Endothelial cell of umbilical vein (primary cell): Measurements from ENCODE around the gene PIK3C2G. TPM values are rescaled to one million over a fixed set of nuclear protein-coding genes. Genes with fewer than 3 reads are reported as not detected.

Experiments
- BruUV-seq: library from RNA; stranded (reverse); fragments of 400-500 nt; replicated peaks from 2 replicates; lab custom pipeline; 2021; lab: Mats Ljungman, UMichigan
- CTCF ChIA-PET: fragments of 300-600, 350-600 bp; sonication (Branson Sonifier 250); formaldehyde crosslinking; loops from one replicate; lab custom pipeline; 2021; ENCODE audit warnings: antibody characterized with exemption, inconsistent platforms; lab: Charles Lee
- POLR2A ChIA-PET: fragments of 300-600, 350-600 bp; sonication (Branson Sonifier 250); formaldehyde crosslinking; loops from one replicate; lab custom pipeline; 2021; ENCODE audit warnings: antibody characterized with exemption, inconsistent platforms; lab: Charles Lee
- DNase-seq: peaks from one replicate; pipeline ENCODE4 v3.0.0-alpha.2; 2011; ENCODE audit warnings: low read depth, low spot score
- FAIRE-seq: peaks from 2 replicates; lab custom pipeline; 2011; peaks lifted over from hg19 to GRCh38; lab: Jason Lieb, UNC
- H2AFZ ChIP-seq: 2 replicates; pipeline ENCODE4 v1.6.0; 2012; ENCODE audit warnings: low read depth, low read length, control low read depth, inconsistent platforms
- H3K27ac ChIP-seq: 2 replicates; pipeline ENCODE4 v1.5.1; 2011; ENCODE audit warnings: low read depth, mild to moderate bottlenecking, control low read depth, low read length, moderate library complexity; ENCODE audit not compliant: insufficient read depth
- H3K27me3 ChIP-seq, 2 experiments: 2 replicates each; pipeline versions ENCODE4 v1.6.0 to v1.6.1; 2011; ENCODE audit warnings: low read length in 2 of 2, mixed read lengths in 1 of 2; ENCODE audit not compliant: control insufficient read depth in 2 of 2, insufficient read depth in 2 of 2
- H3K36me3 ChIP-seq, 2 experiments: 2 replicates in 1 of 2; 3 replicates in 1 of 2; pipeline ENCODE4 v1.5.1; 2011; ENCODE audit warnings: low read length in 2 of 2, mild to moderate bottlenecking in 1 of 2, moderate library complexity in 1 of 2; ENCODE audit not compliant: control insufficient read depth in 2 of 2, insufficient read depth in 2 of 2; ENCODE audit errors: extremely low read depth in 1 of 2
- H3K4me1 ChIP-seq: 3 replicates; pipeline ENCODE4 v1.5.1; 2011; ENCODE audit warnings: mild to moderate bottlenecking, low read length; ENCODE audit not compliant: control insufficient read depth, insufficient read depth; ENCODE audit errors: extremely low read depth
- H3K4me2 ChIP-seq: 2 replicates; pipeline ENCODE4 v1.6.1; 2011; ENCODE audit warnings: low read length, control low read depth, mixed read lengths; ENCODE audit not compliant: insufficient read depth
- H3K4me3 ChIP-seq, 3 experiments: fragments of 200-600 bp in 1 of 3; sonication (generic), shearing (Covaris generic) in 1 of 3; replicated peaks in 1 of 3; 2 replicates each; pipeline ENCODE4 v1.5.1; 2011 to 2016; ENCODE audit warnings: control low read depth in 3 of 3, low read length in 3 of 3, mild to moderate bottlenecking in 2 of 3, inconsistent platforms in 1 of 3, low read depth in 1 of 3, moderate library complexity in 1 of 3; ENCODE audit not compliant: insufficient read depth in 1 of 3
- H3K79me2 ChIP-seq: 2 replicates; pipeline ENCODE4 v1.6.0; 2012; ENCODE audit warnings: low read length, inconsistent platforms; ENCODE audit not compliant: control insufficient read depth, insufficient read depth
- H3K9ac ChIP-seq: replicated peaks from 2 replicates; pipeline ENCODE3; 2011; ENCODE audit warnings: low read length, control low read depth; ENCODE audit not compliant: insufficient read depth; ENCODE audit errors: extremely low read depth
- H3K9me1 ChIP-seq: replicated peaks from 3 replicates; pipeline ENCODE4 v1.6.0; 2011; ENCODE audit warnings: mild to moderate bottlenecking, low read length; ENCODE audit not compliant: control insufficient read depth, insufficient read depth; ENCODE audit errors: extremely low read depth
- H3K9me3 ChIP-seq: replicated peaks from 2 replicates; pipeline ENCODE4 v1.5.1; 2012; ENCODE audit warnings: low read length, inconsistent platforms; ENCODE audit not compliant: control insufficient read depth, insufficient read depth
- H4K20me1 ChIP-seq: replicated peaks from 2 replicates; pipeline ENCODE3; 2011; ENCODE audit warnings: mild to moderate bottlenecking, low read length; ENCODE audit not compliant: control insufficient read depth, insufficient read depth; ENCODE audit errors: extremely low read depth
- EZH2 ChIP-seq: IDR thresholded peaks from 2 replicates; pipeline ENCODE4 v1.6.1; 2012; ENCODE audit warnings: borderline replicate concordance, low read depth, mild to moderate bottlenecking, moderate library complexity, low read length, inconsistent platforms; ENCODE audit not compliant: severe bottlenecking
- GATA2 ChIP-seq: IDR thresholded peaks from 2 replicates; pipeline ENCODE4 v1.7.0; 2011; ENCODE audit warnings: low read depth, mild to moderate bottlenecking, moderate library complexity, mixed read lengths, low read length; ENCODE audit not compliant: insufficient read length, insufficient read depth
- JUN ChIP-seq: IDR thresholded peaks from 2 replicates; pipeline ENCODE4 v1.6.1; 2011; ENCODE audit warnings: borderline replicate concordance, low read depth; ENCODE audit not compliant: insufficient read length, insufficient read depth
- MYC ChIP-seq: IDR thresholded peaks from one replicate; pipeline ENCODE4 v1.6.1; 2011; ENCODE audit warnings: mild to moderate bottlenecking, low read depth, low read length
- POLR2AphosphoS5 ChIP-seq: IDR thresholded peaks from 2 replicates; pipeline ENCODE4 v1.6.1; 2012; ENCODE audit warnings: low read depth, mild to moderate bottlenecking, control low read depth, low read length, moderate library complexity; ENCODE audit not compliant: insufficient read depth
- dilution Hi-C: fragments of 300-500 bp; cut with MboI; formaldehyde crosslinking; loops from one replicate; pipeline ENCODE4 v1.15.0; 2019; ENCODE audit warnings: low sequenced_read_pairs; ENCODE audit not compliant: extremely low pct_ligation_motif_present
- intact Hi-C: fragments of 100-400 bp; cut with micrococcal nuclease; formaldehyde crosslinking; loops from one replicate; pipeline ENCODE4 v1.10.0; 2022
- polyA plus RNA-seq, 4 experiments: library from polyadenylated mRNA; depleted of rRNA in 3 of 4; stranded (reverse) in 3 of 4; unstranded in 1 of 4; fragments of >200 nt; gene quantifications; 2 replicates each; pipeline versions ENCODE4 v1.2.1 to v1.2.3, GENCODE V29; 2011 to 2012; ENCODE audit warnings: missing spikeins in 1 of 4
- total RNA-seq: library from RNA; stranded (reverse); gene quantifications from 2 replicates; pipeline ENCODE4 v1.2.3, GENCODE V29; 2021
- TF ChIP-seq, protein P1 (sequence below), 2 donors: IDR thresholded peaks; 1 replicate in 1 of 2; 2 replicates in 1 of 2; pipeline ENCODE4 v1.5.1; 2011; ENCODE audit warnings: low read length in 2 of 2, mild to moderate bottlenecking in 2 of 2, moderate library complexity in 2 of 2, control low read depth in 1 of 2, inconsistent platforms in 1 of 2, low read depth in 1 of 2; ENCODE audit not compliant: insufficient read depth in 1 of 2; ENCODE audit errors: extremely low read depth in 1 of 2
- TF ChIP-seq, protein P2 (sequence below): IDR thresholded peaks from 2 replicates; pipeline ENCODE4 v1.6.1; 2011; ENCODE audit not compliant: insufficient read depth, insufficient read length

PIK3C2G gene
- total and polyA plus RNA-seq, 2 donors (not counting 3 experiments of a cell fraction or from before 2014, with no cell fraction given): not detected

DNA sequence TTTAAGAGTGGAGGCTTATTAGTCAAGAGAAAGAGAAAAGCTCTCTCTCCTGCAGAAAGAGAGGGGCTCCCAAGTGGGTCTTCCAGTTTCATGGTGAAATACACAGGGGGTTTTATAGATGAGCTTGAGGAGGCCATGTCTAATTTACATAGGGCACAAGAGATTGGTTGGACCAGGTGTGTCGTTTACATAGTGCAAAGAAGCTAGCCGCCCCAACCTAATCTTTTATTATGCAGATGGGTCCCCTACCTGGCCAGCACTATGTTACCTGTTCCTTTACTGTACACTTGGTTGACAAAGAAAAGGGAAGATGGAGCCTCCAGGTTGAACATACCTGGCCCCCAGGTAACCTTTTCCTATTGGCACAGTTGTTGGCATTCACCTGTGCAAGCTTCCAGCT, 195.0 kb downstream of the PIK3C2G start:
- H3K9ac ChIP-seq: no peak overlapping the region
- H3K27me3 ChIP-seq: no peaks in the 10 kb centered on the region
- DNase-seq (no peak), FAIRE-seq (no peak)
- TF ChIP-seq, protein P1, sequence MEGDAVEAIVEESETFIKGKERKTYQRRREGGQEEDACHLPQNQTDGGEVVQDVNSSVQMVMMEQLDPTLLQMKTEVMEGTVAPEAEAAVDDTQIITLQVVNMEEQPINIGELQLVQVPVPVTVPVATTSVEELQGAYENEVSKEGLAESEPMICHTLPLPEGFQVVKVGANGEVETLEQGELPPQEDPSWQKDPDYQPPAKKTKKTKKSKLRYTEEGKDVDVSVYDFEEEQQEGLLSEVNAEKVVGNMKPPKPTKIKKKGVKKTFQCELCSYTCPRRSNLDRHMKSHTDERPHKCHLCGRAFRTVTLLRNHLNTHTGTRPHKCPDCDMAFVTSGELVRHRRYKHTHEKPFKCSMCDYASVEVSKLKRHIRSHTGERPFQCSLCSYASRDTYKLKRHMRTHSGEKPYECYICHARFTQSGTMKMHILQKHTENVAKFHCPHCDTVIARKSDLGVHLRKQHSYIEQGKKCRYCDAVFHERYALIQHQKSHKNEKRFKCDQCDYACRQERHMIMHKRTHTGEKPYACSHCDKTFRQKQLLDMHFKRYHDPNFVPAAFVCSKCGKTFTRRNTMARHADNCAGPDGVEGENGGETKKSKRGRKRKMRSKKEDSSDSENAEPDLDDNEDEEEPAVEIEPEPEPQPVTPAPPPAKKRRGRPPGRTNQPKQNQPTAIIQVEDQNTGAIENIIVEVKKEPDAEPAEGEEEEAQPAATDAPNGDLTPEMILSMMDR (IDR thresholded peaks at IDR 0.05; ENCODE audit: extremely low read depth in 1 of 2, insufficient read depth in 1 of 2, low read depth in 1 of 2, low read length in 2 of 2): no peak
- TF ChIP-seq EZH2: no peak
- no peak for TF ChIP-seq GATA2
- no peak for TF ChIP-seq POLR2AphosphoS5
- TF ChIP-seq MYC: no peak
- TF ChIP-seq, protein P2, sequence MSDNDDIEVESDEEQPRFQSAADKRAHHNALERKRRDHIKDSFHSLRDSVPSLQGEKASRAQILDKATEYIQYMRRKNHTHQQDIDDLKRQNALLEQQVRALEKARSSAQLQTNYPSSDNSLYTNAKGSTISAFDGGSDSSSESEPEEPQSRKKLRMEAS: no peak
- TF ChIP-seq JUN: no peak
- H4K20me1 ChIP-seq: no peaks in the 10 kb centered on the region
- no peaks in the 10 kb centered on the region for H3K9me1 ChIP-seq
- no peaks in the 10 kb centered on the region for H3K36me3 ChIP-seq
- no peak overlapping the region for H3K4me3 ChIP-seq
- CTCF ChIA-PET: no interaction called here
- H3K79me2 ChIP-seq: no peaks in the 10 kb centered on the region
- dilution Hi-C loops (no loop called here), intact Hi-C loops (no loop called here)
- POLR2A ChIA-PET: no interaction called here
- BruUV-seq: no TSS peak
- no peaks in the 10 kb centered on the region for H3K4me1 ChIP-seq
- no peaks in the 10 kb centered on the region for H3K9me3 ChIP-seq
- H3K27ac ChIP-seq: no peak overlapping the region
- no peak overlapping the region for H2AFZ ChIP-seq
- H3K4me2 ChIP-seq: no peak overlapping the region
